H9 (cell line): Measurements from ENCODE around the gene TULP3. TPM values are rescaled to one million over a fixed set of nuclear protein-coding genes. Genes with fewer than 3 reads are reported as not detected.

Source experiments
- DNase-seq: peaks from one replicate; pipeline ENCODE4 v3.0.0-alpha.2; 2017
- H2AFZ ChIP-seq: one replicate; pipeline ENCODE4 v1.6.1; 2013; ENCODE audit warnings: mild to moderate bottlenecking, low read length, control low read depth, moderate library complexity
- H2AK5ac ChIP-seq: 2 replicates; pipeline ENCODE4 v1.6.1; 2013; ENCODE audit warnings: low read length, control low read depth, mixed read lengths; ENCODE audit not compliant: insufficient read length
- H2BK120ac ChIP-seq: one replicate; pipeline ENCODE4 v1.6.1; 2013; ENCODE audit warnings: low read depth, mild to moderate bottlenecking, low read length, control low read depth, inconsistent platforms; ENCODE audit not compliant: poor library complexity, severe bottlenecking
- H2BK12ac ChIP-seq: 2 replicates; pipeline ENCODE4 v1.6.1; 2013; ENCODE audit warnings: low read length, control low read depth, mixed read lengths, low read depth; ENCODE audit not compliant: insufficient read length
- H2BK15ac ChIP-seq: 2 replicates; pipeline ENCODE4 v1.6.1; 2013; ENCODE audit warnings: low read depth, low read length, control low read depth
- H2BK20ac ChIP-seq: one replicate; pipeline ENCODE4 v1.6.1; 2013; ENCODE audit warnings: low read depth, mild to moderate bottlenecking, low read length, control low read depth, inconsistent platforms; ENCODE audit not compliant: poor library complexity, severe bottlenecking
- H2BK5ac ChIP-seq: 2 replicates; pipeline ENCODE4 v1.6.1; 2013; ENCODE audit warnings: low read length, control low read depth, mixed read lengths; ENCODE audit not compliant: insufficient read length
- H3K14ac ChIP-seq: 2 replicates; pipeline ENCODE4 v1.6.1; 2013; ENCODE audit warnings: low read length, control low read depth; ENCODE audit not compliant: insufficient read depth
- H3K18ac ChIP-seq: 2 replicates; pipeline ENCODE4 v1.6.1; 2013; ENCODE audit warnings: low read depth, mild to moderate bottlenecking, mixed read lengths, low read length, control low read depth; ENCODE audit not compliant: insufficient read length
- H3K23ac ChIP-seq: 2 replicates; pipeline ENCODE4 v1.6.1; 2013; ENCODE audit warnings: low read length, control low read depth, mixed read lengths, low read depth; ENCODE audit not compliant: insufficient read length
- H3K23me2 ChIP-seq: 2 replicates; pipeline ENCODE4 v1.6.1; 2013; ENCODE audit warnings: low read depth, mild to moderate bottlenecking, mixed read lengths, low read length, control low read depth; ENCODE audit not compliant: insufficient read length, poor library complexity, severe bottlenecking
- H3K27ac ChIP-seq: 2 replicates; pipeline ENCODE4 v1.5.1; 2013; ENCODE audit warnings: low read length, control low read depth, mixed read lengths, low read depth; ENCODE audit not compliant: insufficient read length
- H3K27me3 ChIP-seq: 2 replicates; pipeline ENCODE4 v1.6.1; 2013; ENCODE audit warnings: low read length, control low read depth, inconsistent platforms; ENCODE audit not compliant: insufficient read depth
- H3K4ac ChIP-seq: 2 replicates; pipeline ENCODE4 v1.6.1; 2013; ENCODE audit warnings: low read depth, mild to moderate bottlenecking, control low read depth, inconsistent platforms, low read length, moderate library complexity
- H3K4me1 ChIP-seq: 2 replicates; pipeline ENCODE4 v1.6.1; 2013; ENCODE audit warnings: low read length, control low read depth, inconsistent platforms; ENCODE audit not compliant: insufficient read depth
- H3K4me2 ChIP-seq: 2 replicates; pipeline ENCODE4 v1.6.1; 2013; ENCODE audit warnings: low read length, control low read depth, mixed read lengths; ENCODE audit not compliant: insufficient read length, insufficient read depth
- H3K56ac ChIP-seq: 2 replicates; pipeline ENCODE4 v1.6.1; 2013; ENCODE audit warnings: low read depth, mild to moderate bottlenecking, mixed read lengths, low read length, control low read depth; ENCODE audit not compliant: insufficient read length
- H3K79me1 ChIP-seq: 2 replicates; pipeline ENCODE4 v1.6.1; 2013; ENCODE audit warnings: low read depth, mild to moderate bottlenecking, moderate library complexity, low read length, control low read depth, inconsistent platforms; ENCODE audit not compliant: insufficient read depth, poor library complexity, severe bottlenecking
- H3K79me2 ChIP-seq: 2 replicates; pipeline ENCODE4 v1.6.1; 2013; ENCODE audit warnings: low read length, control low read depth, inconsistent platforms; ENCODE audit not compliant: insufficient read depth
- H3K9ac ChIP-seq: 2 replicates; pipeline ENCODE4 v1.6.1; 2013; ENCODE audit warnings: low read length, control low read depth, mixed read lengths; ENCODE audit not compliant: insufficient read length; ENCODE audit errors: extremely low read depth
- H3K9me3 ChIP-seq: one replicate; pipeline ENCODE4 v1.6.1; 2013; ENCODE audit warnings: low read depth, low read length, inconsistent platforms; ENCODE audit not compliant: control insufficient read depth
- H3T11ph ChIP-seq: one replicate; pipeline ENCODE4 v1.6.1; 2013; ENCODE audit warnings: mild to moderate bottlenecking, low read length, control low read depth, inconsistent platforms
- H4K20me1 ChIP-seq: one replicate; pipeline ENCODE4 v1.6.1; 2013; ENCODE audit not compliant: control insufficient read depth, insufficient read length, insufficient read depth
- H4K5ac ChIP-seq: 2 replicates; pipeline ENCODE4 v1.6.1; 2013; ENCODE audit warnings: low read depth, mild to moderate bottlenecking, mixed read lengths, low read length, control low read depth; ENCODE audit not compliant: insufficient read length
- H4K8ac ChIP-seq: replicated peaks from 2 replicates; pipeline ENCODE4 v1.6.1; 2013; ENCODE audit warnings: low read length, control low read depth, mixed read lengths, low read depth; ENCODE audit not compliant: insufficient read length
- H4K91ac ChIP-seq: 2 replicates; pipeline ENCODE4 v1.6.1; 2013; ENCODE audit warnings: low read depth, mild to moderate bottlenecking, moderate library complexity, mixed read lengths, low read length, control low read depth; ENCODE audit not compliant: insufficient read length
- H3K27ac Mint-ChIP-seq, 3 experiments: 2 replicates in 2 of 3; 3 replicates in 1 of 3; pipeline ENCODE4 v1.8.0; 2020 to 2021; ENCODE audit warnings: mixed read lengths in 3 of 3, mild to moderate bottlenecking in 1 of 3, moderate library complexity in 1 of 3
- H3K27me3 Mint-ChIP-seq: 2 replicates; pipeline ENCODE4 v1.8.0; 2021; ENCODE audit warnings: low read depth, mild to moderate bottlenecking, moderate library complexity, mixed read lengths
- H3K36me3 Mint-ChIP-seq, 3 experiments: 2 replicates in 2 of 3; 3 replicates in 1 of 3; pipeline ENCODE4 v1.8.0; 2020 to 2021; ENCODE audit warnings: low read depth in 3 of 3, mixed read lengths in 3 of 3; ENCODE audit not compliant: insufficient read depth in 1 of 3
- H3K4me1 Mint-ChIP-seq, 2 experiments: 2 replicates each; pipeline ENCODE4 v1.8.0; 2020; ENCODE audit warnings: mixed read lengths in 2 of 2
- H3K4me3 Mint-ChIP-seq, 2 experiments: 2 replicates in 1 of 2; 3 replicates in 1 of 2; pipeline ENCODE4 v1.8.0; 2020 to 2021; ENCODE audit warnings: mild to moderate bottlenecking in 2 of 2, mixed read lengths in 2 of 2, moderate library complexity in 1 of 2
- H3K9me3 Mint-ChIP-seq, 2 experiments: 2 replicates in 1 of 2; 3 replicates in 1 of 2; pipeline ENCODE4 v1.8.0; 2020; ENCODE audit warnings: mild to moderate bottlenecking in 2 of 2, mixed read lengths in 2 of 2, moderate library complexity in 1 of 2
- CTCF ChIP-seq: fragments of 200-600 bp; sonication (generic); conservative IDR thresholded peaks from 3 replicates; pipeline ENCODE4 v1.8.0; 2021; ENCODE audit warnings: antibody characterized with exemption, mild to moderate bottlenecking
- WGBS: extraction: QIAGEN DNeasy Blood & Tissue Kit; methylation state at CpG from one replicate; pipeline ENCODE4 v1.1.7; 2013; ENCODE audit warnings: missing lambda C conversion rate, low lambda C conversion rate, mixed read lengths; ENCODE audit not compliant: insufficient read length; ENCODE audit errors: extremely low coverage; 5-methylcytosine and 5-hydroxymethylcytosine counted together
- total RNA-seq: library from RNA; stranded (reverse); gene quantifications from 2 replicates; pipeline ENCODE4 v1.2.1, GENCODE V29; 2021

Gene TULP3
- total RNA-seq, 1 experiment from 2014 or later: 22.3 TPM

GRCh38 chr12:2925322-2925995 is 34.8 kb downstream of the TULP3 start:
- no peak overlapping the region for H3K18ac ChIP-seq
- no peak overlapping the region for H2BK20ac ChIP-seq
- H3T11ph ChIP-seq: no peak overlapping the region
- Mint-ChIP-seq H3K4me3 (no peak overlapping the region), H3K27me3 (no peaks in the 10 kb centered on the region), H3K9me3 (no peaks in the 10 kb centered on the region; a peak in 1 of 5 replicates), H3K4me1 (peaks cover 15 to 19% of the 10 kb centered on the region in 2 experiments), H3K36me3 (peaks cover 6 to 36% (median 35%) of the 10 kb centered on the region in 3 experiments; a peak in 6 of 7 replicates), H3K27ac (peak overlapping the region in 1 of 3 experiments; percentile 4; a peak in 1 of 7 replicates)
- H3K9ac ChIP-seq: no peak overlapping the region
- H3K4ac ChIP-seq: no peak overlapping the region
- H4K91ac ChIP-seq: no peak overlapping the region
- DNase-seq: no peak
- H4K20me1 ChIP-seq: no peaks in the 10 kb centered on the region
- H3K4me1 ChIP-seq: peaks cover 5% of the 10 kb centered on the region; the same call in 1 of the 2 replicates
- no peak overlapping the region for H3K14ac ChIP-seq
- H3K23me2 ChIP-seq: no peaks in the 10 kb centered on the region
- WGBS: no CpG with 5 or more reads among the region's 6 CpGs
- H2AK5ac ChIP-seq: no peak overlapping the region
- H2BK5ac ChIP-seq: no peak overlapping the region
- no peaks in the 10 kb centered on the region for H3K79me1 ChIP-seq
- no peak overlapping the region for H4K8ac ChIP-seq
- no peaks in the 10 kb centered on the region for H3K79me2 ChIP-seq
- no peak overlapping the region for H3K23ac ChIP-seq
- no peak overlapping the region for H3K56ac ChIP-seq
- no peak overlapping the region for H2AFZ ChIP-seq
- H3K27ac ChIP-seq: no peak overlapping the region
- TF ChIP-seq CTCF: no peak
- no peak overlapping the region for H2BK120ac ChIP-seq
- H3K27me3 ChIP-seq: no peaks in the 10 kb centered on the region
- no peak overlapping the region for H4K5ac ChIP-seq
- no peak overlapping the region for H3K4me2 ChIP-seq
- H3K9me3 ChIP-seq: no peaks in the 10 kb centered on the region
- H2BK15ac ChIP-seq: no peak overlapping the region
- H2BK12ac ChIP-seq: no peak overlapping the region
